A673 (cell line): ENCODE data around the gene AKR1C1. TPM values are rescaled to one million over a fixed set of nuclear protein-coding genes. Genes with fewer than 3 reads are reported as not detected.
"Not testable (repeated sequence)": the region's sequence is repeated elsewhere in the genome, so short reads cannot be mapped to it uniquely, and the experiment has no call there.

Experiments used
- BruUV-seq: library from RNA; stranded (reverse); fragments of 400-500 nt; replicated peaks from 2 replicates; lab custom pipeline; 2021; lab: Mats Ljungman, UMichigan
- CTCF ChIA-PET: fragments of 300-600 bp; sonication (Branson Sonifier 250); formaldehyde crosslinking; loops from one replicate; lab custom pipeline; 2022; ENCODE audit warnings: antibody characterized with exemption; lab: Charles Lee
- POLR2A ChIA-PET: fragments of 300-600 bp; sonication (Branson Sonifier 250); formaldehyde crosslinking; loops from one replicate; lab custom pipeline; 2022; ENCODE audit warnings: antibody characterized with exemption; ENCODE audit not compliant: low non-redundant PET; lab: Charles Lee
- DNase-seq: peaks from one replicate; pipeline ENCODE4 v3.0.0-alpha.2; 2015; ENCODE audit warnings: low spot score
- H3K27ac ChIP-seq: fragments of 200-600 bp; sonication (generic); 2 replicates; pipeline ENCODE4 v1.5.1; 2016; ENCODE audit warnings: mixed run types, low read depth, mild to moderate bottlenecking, mixed read lengths, antibody characterized with exemption, low read length; ENCODE audit not compliant: poor library complexity, severe bottlenecking
- H3K27me3 ChIP-seq: fragments of 200-600 bp; sonication (generic); replicated peaks from 2 replicates; pipeline ENCODE4 v1.6.1; 2017; ENCODE audit warnings: mixed run types, low read depth, mild to moderate bottlenecking, mixed read lengths, antibody characterized with exemption, low read length; ENCODE audit not compliant: insufficient read depth, poor library complexity
- H3K36me3 ChIP-seq: fragments of 200-600 bp; sonication (generic); 2 replicates; pipeline ENCODE4 v1.6.1; 2016; ENCODE audit warnings: mixed run types, mild to moderate bottlenecking, mixed read lengths, antibody characterized with exemption, low read length; ENCODE audit not compliant: insufficient read depth, poor library complexity, severe bottlenecking
- H3K4me1 ChIP-seq: fragments of 200-600 bp; sonication (generic); 2 replicates; pipeline ENCODE4 v1.6.1; 2017; ENCODE audit warnings: mixed run types, mild to moderate bottlenecking, mixed read lengths, antibody characterized with exemption, low read length; ENCODE audit not compliant: insufficient read depth, poor library complexity, severe bottlenecking
- H3K4me3 ChIP-seq: fragments of 200-600 bp; sonication (generic); 2 replicates; pipeline ENCODE4 v1.5.1; 2016; ENCODE audit warnings: low read depth, mixed run types, mild to moderate bottlenecking, mixed read lengths, low read length; ENCODE audit not compliant: poor library complexity, severe bottlenecking
- H3K9me3 ChIP-seq: fragments of 200-600 bp; sonication (generic); 2 replicates; pipeline ENCODE4 v1.6.1; 2016; ENCODE audit warnings: mixed run types, low read depth, mild to moderate bottlenecking, mixed read lengths, antibody characterized with exemption, low read length; ENCODE audit not compliant: poor library complexity, severe bottlenecking
- EZH2 ChIP-seq: fragments of 200-600 bp; sonication (generic); IDR thresholded peaks from 2 replicates; pipeline ENCODE4 v1.6.1; 2017; ENCODE audit warnings: borderline replicate concordance, low read depth, mild to moderate bottlenecking, mixed read lengths, antibody characterized with exemption, low read length; ENCODE audit not compliant: poor library complexity, severe bottlenecking
- intact Hi-C: fragments of 100-400 bp; cut with micrococcal nuclease; formaldehyde crosslinking; loops from one replicate; pipeline ENCODE4 v1.10.0; 2022; ENCODE audit not compliant: unreplicated experiment
- total RNA-seq: library from RNA; stranded (reverse); gene quantifications from 2 replicates; pipeline ENCODE4 v1.2.3, GENCODE V29; 2021
- TF ChIP-seq, protein P1 (sequence below): fragments of 300-800, 200-600 bp; sonication (generic); conservative IDR thresholded peaks from 2 replicates; pipeline ENCODE4 v1.5.1; 2017; ENCODE audit warnings: low read depth, mild to moderate bottlenecking, antibody characterized with exemption, low read length, moderate library complexity, mixed read lengths

AKR1C1 gene
- total RNA-seq, 1 experiment from 2014 or later: 9.8 TPM

GRCh38 chr10:5014936-5015335 lies 51.7 kb downstream of the AKR1C1 start:
- peaks cover 32% of the 10 kb centered on the region for H3K4me1 ChIP-seq
- no TSS peak for BruUV-seq
- CTCF ChIA-PET: no interaction called here
- no peaks in the 10 kb centered on the region for H3K9me3 ChIP-seq
- no peaks in the 10 kb centered on the region for H3K36me3 ChIP-seq
- intact Hi-C loops: loop anchor here (5.0 kb wide), 1 partner anchor 77 kb away; the partner anchor contains the start of gene AKR1C3
- H3K4me3 ChIP-seq: no peak overlapping the region
- no peak for TF ChIP-seq EZH2
- TF ChIP-seq, protein P1, sequence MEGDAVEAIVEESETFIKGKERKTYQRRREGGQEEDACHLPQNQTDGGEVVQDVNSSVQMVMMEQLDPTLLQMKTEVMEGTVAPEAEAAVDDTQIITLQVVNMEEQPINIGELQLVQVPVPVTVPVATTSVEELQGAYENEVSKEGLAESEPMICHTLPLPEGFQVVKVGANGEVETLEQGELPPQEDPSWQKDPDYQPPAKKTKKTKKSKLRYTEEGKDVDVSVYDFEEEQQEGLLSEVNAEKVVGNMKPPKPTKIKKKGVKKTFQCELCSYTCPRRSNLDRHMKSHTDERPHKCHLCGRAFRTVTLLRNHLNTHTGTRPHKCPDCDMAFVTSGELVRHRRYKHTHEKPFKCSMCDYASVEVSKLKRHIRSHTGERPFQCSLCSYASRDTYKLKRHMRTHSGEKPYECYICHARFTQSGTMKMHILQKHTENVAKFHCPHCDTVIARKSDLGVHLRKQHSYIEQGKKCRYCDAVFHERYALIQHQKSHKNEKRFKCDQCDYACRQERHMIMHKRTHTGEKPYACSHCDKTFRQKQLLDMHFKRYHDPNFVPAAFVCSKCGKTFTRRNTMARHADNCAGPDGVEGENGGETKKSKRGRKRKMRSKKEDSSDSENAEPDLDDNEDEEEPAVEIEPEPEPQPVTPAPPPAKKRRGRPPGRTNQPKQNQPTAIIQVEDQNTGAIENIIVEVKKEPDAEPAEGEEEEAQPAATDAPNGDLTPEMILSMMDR: peak; percentile 50
- no peak overlapping the region for H3K27ac ChIP-seq
- H3K27me3 ChIP-seq: no peaks in the 10 kb centered on the region
- POLR2A ChIA-PET: no interaction called here
- peak; percentile 51 for DNase-seq

GRCh38 chr10:5018134-5018533 lies 54.9 kb downstream of the AKR1C1 start:
- peak; percentile 37 for DNase-seq
- intact Hi-C loops: loop anchor here (5.0 kb wide), 1 partner anchor 74 kb away; the partner anchor contains the start of gene AKR1C3
- H3K27ac ChIP-seq: peak overlapping the region; percentile 81
- no peaks in the 10 kb centered on the region for H3K36me3 ChIP-seq
- ChIA-PET POLR2A (no interaction called here), CTCF (no interaction called here)
- H3K9me3 ChIP-seq: no peaks in the 10 kb centered on the region
- no peaks in the 10 kb centered on the region for H3K27me3 ChIP-seq
- no peak overlapping the region for H3K4me3 ChIP-seq
- H3K4me1 ChIP-seq: peaks cover 38% of the 10 kb centered on the region
- TF ChIP-seq, protein P1: no peak
- TF ChIP-seq EZH2: no peak
- BruUV-seq: no TSS peak

DNA sequence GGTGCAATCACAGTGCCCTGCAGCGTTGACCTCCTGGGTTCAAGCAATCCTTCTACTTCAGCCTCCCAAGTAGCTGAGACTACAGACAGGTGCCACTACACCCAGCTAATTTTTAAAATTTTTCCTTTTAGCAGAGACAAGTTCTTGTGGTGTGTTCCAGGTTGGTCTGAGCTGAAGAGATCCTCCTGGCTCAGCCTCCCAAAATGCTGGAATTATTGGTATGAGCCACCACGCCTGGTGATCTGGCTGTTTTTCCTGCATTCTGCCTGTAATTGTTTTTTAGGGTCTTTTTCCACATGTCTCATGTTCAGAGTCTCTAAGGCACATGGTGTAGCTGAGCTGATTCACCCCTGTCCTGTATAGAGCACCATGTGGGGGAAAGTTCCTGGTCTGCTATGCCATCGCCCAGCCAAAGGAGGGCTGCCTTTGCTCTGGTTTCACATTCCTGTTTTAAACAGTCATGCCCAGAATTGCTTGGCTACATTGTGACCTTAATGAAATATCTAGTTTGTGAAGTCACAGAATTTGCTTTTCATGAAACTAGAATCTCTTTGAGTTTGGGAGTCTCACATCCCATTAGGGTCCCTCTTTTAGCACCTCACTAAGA lies 55.6 kb downstream of the AKR1C1 start:
- intact Hi-C loops: loop anchor here (5.0 kb wide), 1 partner anchor 74 kb away; the partner anchor contains the start of gene AKR1C3
- TF ChIP-seq, protein P1: peak; percentile 46
- H3K4me3 ChIP-seq, H3K9me3 ChIP-seq, CTCF ChIA-PET, H3K27me3 ChIP-seq, POLR2A ChIA-PET, H3K36me3 ChIP-seq, BruUV-seq: not testable (repeated sequence)
- peak overlapping the region; percentile 81 for H3K27ac ChIP-seq
- peak; percentile 46 for DNase-seq
- peaks cover 38% of the 10 kb centered on the region for H3K4me1 ChIP-seq

DNA sequence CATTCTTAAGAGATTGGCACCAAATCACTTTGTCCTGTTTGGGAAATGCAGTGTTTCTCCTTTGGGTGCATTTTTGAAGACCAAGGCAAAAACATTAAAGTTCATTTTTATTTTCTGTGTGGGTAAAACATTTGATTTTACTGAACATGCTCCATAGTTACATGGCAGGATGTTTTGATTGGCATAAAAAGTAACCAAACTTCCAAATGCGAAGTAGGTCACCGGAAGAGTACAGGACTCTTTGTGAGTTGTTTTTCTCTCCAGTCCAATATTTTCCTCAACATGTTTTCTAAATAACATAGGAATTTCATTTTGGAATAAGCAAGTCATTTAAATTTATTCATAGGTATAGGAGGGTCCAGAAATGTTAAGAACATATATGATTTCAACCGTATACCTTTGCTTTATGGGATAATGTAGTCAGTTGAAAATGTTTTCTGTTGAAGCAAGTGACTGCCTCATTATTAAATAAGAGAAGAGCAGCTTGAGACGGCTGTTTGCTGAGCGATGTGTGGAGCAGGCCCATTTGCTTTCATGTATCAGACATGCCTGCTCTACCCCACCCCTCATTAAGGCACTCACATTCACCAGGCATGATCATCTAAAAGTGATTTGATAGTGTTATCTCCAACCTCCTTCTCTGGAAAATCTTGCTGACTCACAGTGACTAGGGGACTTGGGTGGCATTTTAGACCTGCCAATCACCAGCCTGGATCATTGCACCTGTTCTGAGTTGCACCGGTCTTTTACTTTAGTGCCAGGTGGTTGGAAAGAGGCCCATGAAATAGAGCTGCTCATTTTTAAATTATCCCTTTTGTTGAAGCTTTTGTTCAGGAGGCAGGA lies 56.8 kb downstream of the AKR1C1 start:
- H3K4me3 ChIP-seq, H3K27me3 ChIP-seq, DNase-seq, H3K36me3 ChIP-seq, CTCF ChIA-PET, BruUV-seq, H3K9me3 ChIP-seq, POLR2A ChIA-PET: not testable (repeated sequence)
- Histone ChIP-seq H3K27ac (peak overlapping the region; percentile 81), H3K4me1 (peaks cover 34% of the 10 kb centered on the region)
- intact Hi-C loops: loop anchor here (5.0 kb wide), 1 partner anchor 72 kb away; the partner anchor contains the start of gene AKR1C3
